HG03097 (cell line): ENCODE measurements around the gene DND1.
"Not testable (repeated sequence)": the region's sequence is repeated elsewhere in the genome, so short reads cannot be mapped to it uniquely, and the experiment has no call there.

Experiments used
- ATAC-seq: cut with Tn5 transposase; IDR thresholded peaks from one replicate; pipeline ENCODE4 v1.9.1; 2021; ENCODE audit not compliant: unreplicated experiment, low FRiP score

DND1 gene

GRCh38 chr5:140632366-140633020 lies 40.9 kb downstream of the DND1 start:
- ATAC-seq = no peak

DNA sequence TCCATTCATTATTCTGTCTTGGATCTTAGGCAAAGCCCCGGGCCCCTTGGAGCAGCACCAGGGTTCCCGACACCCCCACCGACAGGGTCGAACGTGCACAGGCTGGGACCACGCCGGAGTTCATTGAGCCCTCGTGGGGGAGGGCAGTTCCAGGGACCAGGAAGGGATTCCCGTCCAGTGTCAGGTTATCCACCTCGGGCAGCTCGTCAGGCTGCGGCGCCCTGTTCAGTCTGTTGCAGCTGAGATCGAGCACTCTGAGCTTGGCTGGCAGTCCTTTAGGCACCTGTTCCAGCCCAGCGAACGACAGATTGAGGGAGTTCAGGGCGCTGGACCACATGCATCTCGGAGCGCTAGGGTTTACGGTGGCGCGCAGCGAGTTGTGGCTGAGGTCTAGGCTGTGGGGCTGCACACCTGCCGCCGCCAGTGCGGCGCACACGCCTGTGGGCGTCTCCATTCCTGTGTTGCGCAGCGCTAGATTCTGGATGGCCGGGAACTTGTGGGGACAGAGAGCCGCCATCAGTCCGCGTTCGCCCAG lies 41.5 kb downstream of the DND1 start:
- no peak for ATAC-seq

DNA sequence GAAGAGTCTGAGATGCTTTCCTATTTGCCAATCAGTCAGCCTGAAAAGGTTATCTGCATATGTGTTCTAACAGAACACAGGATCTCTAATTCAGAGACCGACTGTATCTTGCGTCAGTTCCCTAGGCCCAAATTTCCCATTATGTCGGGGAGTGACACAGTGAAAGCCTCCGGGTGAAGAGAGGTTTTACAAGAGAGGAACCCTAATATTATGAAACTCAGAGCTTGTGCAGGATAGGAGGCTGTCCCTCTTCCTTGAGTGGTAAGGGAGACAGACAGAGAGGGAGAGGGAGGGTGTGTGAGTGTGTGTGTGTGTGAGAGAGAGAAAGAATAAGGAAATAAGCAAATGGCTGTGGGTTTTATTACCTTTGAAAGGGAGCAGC lies 42.3 kb downstream of the DND1 start:
- no peak for ATAC-seq

DNA sequence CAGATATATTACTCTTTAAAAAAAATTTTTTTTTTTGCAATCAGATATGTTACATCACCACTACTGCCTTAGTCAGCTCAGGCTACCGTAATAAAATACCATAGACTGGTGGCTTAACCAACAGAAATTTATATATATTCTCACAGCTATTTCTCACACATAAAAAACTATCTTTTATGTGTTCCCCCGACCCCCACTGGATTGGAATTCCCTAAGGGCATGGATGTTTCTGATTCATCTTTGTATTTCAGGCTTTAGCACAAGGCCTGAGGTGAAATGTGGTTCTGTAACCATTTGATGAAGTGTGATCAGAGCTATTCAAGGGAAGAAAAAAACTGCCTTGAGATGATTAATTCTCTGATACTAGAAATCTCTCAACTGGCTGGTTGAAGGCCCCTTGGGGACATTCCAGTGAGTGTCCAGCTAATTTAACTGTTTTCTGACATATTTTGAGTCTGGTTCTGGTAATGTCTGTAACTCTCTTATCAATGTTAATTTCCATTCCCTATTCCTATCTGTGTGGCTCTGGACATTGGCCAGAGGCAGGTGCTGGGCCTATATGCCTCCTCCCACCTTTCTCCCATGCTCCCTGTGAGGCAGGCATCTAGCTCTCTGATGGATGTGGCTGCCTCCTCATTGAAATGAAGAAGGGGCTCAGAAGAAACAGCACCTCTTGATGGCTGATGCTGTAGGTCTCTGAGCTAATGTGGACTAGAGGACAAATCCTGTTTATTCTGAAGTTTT lies 42.9 kb downstream of the DND1 start:
- ATAC-seq = no peak

DNA sequence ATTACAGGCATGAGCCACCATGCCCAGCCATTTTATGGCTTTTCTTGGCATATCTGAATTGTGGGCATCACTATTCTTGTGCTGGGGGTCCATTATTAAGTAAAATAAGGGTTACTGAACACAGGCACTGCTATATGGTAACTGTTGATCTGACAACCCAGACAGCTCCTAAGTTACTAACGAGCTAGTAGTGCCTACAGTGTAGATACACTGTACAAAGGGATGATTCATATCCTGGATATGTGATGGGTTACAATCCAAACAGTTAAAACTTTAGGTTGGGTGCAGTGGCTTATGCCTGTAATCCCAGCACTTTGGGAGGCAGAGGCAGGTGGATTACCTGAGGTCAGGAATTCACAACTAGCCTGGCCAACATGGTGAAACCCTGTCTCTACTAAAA lies 44.7 kb downstream of the DND1 start:
- no peak for ATAC-seq

- no peak for ATAC-seq
Observed at GRCh38 chr5:140627972-140628371, 45.4 kb downstream of the DND1 start.

DNA sequence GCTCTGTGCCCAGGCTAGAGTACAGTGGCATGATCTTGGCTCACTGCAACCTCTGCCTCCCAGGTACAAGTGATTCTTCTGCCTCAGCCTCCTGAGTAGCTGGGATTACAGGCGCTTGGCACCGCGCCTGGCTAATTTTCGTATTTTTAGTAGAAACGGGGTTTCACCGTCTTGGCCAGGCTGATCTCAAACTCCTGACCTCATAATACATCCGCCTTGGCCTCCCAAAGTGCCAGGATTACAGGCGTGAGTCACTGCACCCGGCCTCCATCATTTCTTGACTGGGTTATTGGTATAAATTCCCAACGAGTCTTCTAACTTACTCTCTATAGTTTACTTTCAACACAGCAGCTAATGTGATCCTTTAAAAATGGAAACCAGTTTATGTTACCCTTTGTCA lies 48.5 kb downstream of the DND1 start:
- not testable (repeated sequence) for ATAC-seq

- ATAC-seq = not testable (repeated sequence)
Observed at GRCh38 chr5:140623061-140623460, 50.3 kb downstream of the DND1 start.

DNA sequence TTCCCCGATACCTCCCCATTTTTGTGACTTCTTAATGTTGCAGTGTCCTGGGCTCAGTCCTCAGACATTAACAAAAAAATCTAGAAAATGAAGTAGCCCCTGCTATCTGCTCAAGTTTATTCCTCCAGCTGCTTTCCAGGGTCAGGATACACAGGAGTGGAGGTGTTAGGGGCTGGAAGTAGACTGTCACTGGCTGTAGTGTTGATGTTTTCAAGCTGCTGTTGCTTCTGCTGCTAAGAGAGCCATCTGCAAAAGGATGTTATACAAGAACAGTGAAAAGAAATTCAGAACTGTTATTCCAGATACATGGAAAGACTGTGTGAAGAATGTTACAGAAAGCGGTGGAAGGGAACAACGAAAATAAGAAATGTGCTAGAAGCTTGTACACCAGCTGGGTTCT lies 51.1 kb downstream of the DND1 start:
- no peak for ATAC-seq
